Fibroblast of peridontal ligament (primary cell): ENCODE data around the gene BICC1.
A peak's percentile ranks its signal among the peaks of the same experiment; 100 is the strongest.

ENCODE experiments used
- DNase-seq: peaks from one replicate; pipeline ENCODE4 v3.0.0-alpha.2; 2010; ENCODE audit errors: extremely low read depth

The BICC1 gene

DNA sequence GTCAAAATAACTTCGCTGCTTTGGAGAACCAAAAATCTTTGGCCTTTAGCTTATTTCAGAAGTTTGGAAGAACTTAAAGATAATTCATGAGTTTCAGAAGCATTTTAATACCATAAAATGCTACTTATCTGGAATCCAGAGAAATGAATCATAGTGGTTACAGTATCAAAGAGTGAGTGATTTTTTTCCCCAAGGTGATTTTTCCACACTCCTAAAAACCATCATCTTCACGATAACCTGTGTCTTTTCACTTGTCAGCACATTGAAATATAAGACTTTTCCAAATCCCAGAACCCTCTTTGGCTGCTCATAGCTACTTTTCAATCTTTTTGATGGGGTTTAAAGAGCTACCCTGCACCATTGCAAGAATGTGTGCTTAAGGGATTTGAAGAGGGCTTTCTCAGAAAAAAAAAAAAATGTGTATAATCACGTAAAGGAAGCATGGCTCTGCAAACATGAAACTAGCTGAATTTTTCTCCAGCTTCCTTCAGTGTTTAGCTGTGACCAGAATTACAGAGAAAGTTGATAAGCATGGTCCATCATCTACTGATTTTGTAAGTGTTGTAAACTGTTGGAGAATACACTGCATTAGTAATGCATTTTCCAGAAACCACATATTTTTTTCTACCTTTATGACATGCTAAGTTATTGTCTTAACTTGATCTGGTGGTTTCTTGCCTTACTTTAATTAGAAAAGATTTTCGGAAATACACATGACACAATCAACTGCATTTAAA lies 134.9 kb downstream of the BICC1 start:
- peak; percentile 38 for DNase-seq

DNA sequence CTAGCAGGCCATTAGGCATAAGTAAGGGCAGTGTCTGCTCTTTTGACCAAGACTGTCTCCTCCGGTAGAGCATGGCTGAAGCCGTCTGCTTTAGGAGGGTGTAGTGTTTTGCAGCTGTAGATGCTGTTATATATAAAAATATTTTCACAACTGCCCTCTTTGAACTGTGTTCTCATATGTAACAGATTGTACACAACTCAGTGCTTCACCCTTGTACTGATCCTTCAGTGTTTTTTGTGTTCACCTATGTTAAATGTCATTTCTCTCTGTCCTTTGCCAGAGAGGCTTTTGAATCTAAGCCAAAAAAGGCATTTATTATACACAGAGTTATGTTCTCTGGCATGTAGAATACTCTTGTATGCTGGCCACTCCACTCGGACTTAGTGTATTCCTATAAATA lies 135.5 kb downstream of the BICC1 start:
- DNase-seq: no peak

DNA sequence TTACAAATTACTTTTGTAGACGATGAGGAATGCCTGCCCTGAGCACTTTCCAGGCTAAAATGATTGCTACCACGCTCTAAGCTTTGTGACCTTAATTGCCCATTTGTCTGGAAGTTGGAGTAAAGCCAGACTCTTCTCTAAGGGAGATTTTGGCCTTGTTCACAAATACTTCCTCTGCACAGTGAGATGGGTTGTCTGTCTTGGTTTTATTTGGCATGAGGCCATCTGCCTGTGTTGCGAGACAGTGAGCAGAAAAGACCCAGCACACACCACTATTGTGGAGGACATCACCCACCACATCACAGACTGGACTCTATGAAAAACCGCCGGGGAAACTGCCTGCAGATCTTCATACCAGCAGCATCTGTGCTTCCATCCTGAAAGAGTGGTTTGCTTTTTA lies 138.4 kb downstream of the BICC1 start:
- peak; percentile 59 for DNase-seq

DNA sequence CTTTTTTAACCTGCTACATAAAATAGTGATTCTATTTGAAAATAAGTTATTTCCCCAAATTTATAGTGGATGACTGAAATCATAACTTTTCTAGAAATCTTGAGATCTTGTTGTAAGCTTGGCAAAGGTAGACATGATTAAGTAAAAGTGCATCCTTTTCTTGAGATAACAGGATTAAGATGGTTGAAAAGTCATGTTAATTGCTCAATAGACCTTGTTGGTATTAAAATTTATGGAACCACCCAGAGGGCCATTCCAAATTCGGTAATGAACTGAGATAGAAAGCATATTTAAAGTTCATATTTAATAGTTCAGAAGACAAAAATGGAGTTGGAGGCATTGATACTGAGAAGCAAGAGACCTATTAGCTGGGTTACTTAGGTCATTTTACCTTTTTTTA lies 139.1 kb downstream of the BICC1 start:
- no peak for DNase-seq

DNA sequence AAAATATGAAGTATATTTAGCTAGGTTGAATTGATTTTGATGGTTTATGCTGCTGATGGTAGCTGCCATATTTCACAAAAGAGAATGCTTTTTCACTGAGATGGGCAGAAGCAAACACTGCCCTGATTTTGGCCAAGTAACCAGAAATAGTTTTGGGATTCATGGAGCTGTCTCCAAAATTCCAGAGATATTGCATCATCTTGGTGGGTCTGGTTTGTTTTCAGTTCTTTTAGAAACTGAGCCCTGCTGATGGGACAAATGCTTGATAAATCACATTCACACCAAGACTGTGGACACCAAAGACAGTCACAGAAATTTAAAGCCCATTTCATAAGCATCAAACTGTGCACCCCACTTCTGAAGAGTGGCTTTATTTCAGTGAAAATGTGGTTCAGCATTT lies 140.5 kb downstream of the BICC1 start:
- peak; percentile 85 for DNase-seq

DNA sequence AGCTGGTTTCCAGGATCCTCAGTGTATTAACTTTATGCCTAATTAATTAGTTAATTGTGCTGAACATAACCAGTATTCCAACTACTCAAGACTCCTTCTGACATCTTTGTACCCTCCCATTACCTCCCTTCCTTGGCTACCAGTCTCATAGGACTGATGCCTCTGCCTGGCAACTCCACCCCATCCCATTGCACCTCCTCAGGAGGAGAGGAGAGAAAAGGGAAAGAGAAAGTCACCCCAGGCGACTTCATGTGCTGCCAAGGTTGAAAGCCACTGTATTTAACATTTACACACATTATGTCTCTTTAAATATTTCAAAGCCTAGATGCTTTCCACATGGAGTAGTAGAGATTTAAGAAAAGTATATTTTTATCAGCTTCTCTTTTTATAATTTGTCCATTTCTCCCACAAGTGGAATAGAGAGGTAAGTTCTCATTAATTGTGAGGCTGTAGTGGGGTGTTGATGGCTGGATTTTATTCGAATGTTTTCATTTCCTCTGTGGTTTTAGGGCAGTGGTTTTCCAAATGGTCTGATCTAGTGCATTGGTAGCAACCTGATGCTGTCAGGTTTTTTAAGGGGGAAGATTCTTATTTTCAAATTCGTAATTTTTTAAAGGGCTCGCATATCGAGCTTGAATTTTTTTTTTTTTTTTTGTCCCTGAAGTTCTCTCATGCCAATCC lies 148.0 kb downstream of the BICC1 start:
- no peak for DNase-seq

DNA sequence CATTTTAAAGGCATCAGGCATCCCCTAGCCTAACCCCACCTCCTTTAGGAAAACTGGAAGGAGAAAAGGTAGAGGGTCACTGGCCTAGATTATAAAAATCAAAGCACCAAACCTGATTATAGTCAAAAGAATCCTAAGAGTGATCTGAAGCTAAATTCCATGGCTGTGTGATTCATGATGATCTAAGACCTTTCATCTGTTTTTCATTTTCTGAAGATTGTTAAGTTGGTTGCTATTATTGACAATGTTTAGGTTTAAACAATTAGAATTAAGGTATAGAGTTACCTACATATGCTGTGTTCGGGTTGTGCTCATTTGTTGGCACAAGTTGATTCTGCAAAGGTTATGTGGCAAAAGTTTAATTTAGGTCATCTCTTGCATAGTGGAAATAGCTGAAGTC lies 148.7 kb downstream of the BICC1 start:
- peak; percentile 91 for DNase-seq

DNA sequence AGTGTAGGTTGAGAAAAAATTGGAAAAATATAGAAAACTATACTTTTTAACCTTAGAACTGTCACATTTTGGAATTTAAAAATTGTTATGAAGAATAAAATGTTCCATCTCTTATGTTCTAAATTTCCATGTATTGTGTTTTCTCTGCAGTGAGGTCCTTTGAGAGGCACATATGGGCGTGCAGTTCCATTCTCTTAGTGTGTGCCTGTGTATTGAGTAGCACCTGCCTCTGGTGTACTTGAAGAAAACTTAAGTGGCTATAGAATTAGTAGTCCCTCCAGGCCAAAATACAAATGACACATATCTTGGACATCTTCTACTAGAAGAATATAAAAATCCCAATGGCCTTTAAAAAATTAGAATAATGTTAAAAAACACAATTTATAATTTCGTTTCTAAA lies 149.2 kb downstream of the BICC1 start:
- DNase-seq: no peak

DNA sequence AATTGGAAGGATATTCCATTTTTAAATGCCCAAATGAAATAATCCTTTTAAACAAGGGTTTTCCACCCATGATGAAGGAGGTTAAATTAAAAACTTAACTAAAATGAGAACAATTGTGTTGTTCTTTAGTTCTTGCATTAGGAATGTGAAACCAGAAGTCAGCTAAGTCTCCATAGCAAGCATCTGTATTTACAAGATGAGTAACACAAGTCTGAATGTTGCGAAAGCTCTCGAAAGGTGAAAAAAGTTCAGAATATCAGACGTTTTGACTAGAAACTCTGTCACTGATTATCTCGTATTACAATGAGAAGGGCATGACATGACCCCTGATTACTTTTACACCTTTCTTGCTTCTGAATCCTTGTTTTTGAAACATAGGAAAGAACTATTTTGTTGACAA lies 149.6 kb downstream of the BICC1 start:
- peak; percentile 94 for DNase-seq

DNA sequence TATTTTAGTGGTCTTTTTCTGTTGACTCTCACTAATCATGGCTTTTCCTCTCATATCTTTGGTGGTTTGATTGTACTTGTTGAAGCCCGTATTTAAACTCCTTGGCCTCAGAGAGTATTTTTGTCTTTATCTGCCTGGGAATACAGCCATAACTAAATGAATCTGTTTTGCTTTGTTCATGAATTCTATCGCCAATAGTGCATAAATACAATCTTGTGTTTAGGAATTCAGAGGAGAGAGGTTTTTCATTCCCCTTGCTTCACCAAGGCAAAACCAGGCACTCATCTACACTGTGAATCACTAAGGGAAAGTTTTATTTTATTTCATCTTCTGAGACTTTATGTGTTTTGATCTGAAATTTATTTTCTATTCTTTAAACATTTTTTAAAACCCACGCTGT lies 152.7 kb downstream of the BICC1 start:
- no peak for DNase-seq

DNA sequence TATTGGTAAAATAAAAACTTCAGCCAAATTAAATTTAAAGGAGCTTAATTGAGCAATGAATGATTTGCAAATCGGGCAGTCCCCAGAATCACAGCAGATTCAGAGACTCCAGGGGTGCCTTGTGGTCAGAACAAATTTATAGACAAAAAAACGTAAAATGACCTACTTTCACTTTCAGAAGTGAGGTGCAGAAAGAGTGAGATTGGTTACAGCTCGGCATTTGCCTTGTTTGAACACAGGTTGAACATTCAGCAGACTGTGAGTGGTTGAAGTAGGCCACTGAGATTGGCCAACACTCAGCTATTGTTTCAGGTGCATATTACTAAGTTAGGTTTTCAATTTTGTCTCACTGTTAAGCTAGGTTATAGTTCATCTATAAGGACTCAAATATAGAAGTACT lies 153.4 kb downstream of the BICC1 start:
- peak; percentile 43 for DNase-seq

DNA sequence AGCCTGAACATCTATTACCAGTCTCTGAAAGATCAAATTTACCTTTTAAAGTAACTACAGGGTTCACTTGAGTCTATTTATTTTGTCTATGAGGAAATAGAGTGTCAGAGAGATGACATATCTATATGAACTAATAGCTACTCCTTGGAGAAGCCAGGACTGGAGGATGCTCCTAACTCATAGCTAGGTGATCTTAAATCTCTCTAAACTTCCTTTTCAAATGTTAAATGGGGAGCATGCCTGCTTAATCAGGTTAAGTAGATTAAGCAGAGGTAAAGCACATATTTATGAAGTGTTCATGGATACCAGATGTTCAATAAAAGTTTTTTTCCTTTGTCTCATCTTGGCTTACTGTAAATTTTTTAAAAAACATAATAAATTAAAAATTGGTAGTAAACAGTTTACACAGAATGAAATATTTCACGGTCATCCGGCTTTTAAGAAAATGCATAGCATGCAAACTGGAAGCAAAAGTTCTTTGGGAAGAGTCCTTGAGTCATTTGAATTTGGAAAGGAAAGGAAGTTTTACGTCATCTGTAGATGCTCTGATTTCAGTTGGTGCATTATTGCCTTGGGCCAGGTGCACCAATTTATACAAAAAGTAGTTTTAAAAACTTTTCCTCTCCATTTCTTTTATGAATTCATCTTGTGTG lies 155.1 kb downstream of the BICC1 start:
- DNase-seq: no peak

DNA sequence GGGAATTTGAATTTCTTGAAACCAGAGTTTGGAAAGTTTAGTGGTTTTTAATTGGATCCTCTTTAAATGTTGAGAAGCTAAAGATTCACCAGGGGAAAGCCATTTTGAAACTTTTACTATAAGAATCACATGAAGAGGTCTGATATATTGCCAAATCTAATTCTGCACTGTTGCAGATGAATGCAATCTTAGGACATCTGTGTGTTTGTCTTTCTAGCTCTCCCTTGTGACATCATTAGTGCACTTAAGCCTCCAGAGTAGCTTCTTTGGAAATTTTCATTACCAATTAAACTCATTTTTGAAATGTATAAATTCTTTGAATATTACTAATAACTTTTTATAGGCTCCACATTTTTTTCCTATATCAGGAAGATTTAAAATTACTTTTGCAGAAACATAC lies 160.2 kb downstream of the BICC1 start:
- peak; percentile 82 for DNase-seq

DNA sequence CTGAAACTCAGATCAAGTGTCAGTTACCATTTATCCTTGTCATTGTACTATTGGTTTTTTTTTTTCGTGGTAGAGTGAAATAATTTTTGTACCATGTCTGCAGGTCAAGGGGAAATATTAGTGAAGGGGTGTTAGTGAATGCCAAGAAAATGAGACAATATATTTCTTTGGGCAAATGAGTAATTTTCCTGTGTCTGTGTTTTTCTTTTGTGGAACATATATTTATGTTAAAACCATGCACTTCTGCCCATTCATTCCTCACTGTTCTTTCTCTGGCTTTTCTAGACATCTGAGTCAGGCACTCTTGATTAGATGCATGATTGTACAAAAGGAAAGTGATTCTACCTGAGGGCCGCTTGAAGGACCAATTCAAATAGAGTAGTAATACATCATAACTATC lies 161.6 kb downstream of the BICC1 start:
- DNase-seq: no peak

DNA sequence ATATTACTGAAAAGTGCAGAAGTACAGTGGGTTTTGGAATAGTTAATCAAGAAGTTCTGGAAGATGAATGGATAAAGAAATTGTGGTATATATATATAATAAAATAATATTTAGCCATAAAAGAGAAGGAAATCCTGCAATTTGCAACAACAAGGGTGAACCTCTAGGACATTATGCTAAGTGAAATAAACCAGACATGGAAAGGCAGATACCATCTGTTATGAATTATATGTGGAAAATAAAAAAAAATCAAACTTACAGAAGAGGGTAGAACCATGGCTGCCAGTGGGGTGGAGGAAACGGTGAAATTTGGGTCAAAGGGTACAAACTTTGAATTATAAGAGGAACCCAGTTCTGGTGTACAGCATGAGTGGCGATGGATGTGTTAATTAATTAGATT lies 162.6 kb downstream of the BICC1 start:
- DNase-seq: peak; percentile 43

DNA sequence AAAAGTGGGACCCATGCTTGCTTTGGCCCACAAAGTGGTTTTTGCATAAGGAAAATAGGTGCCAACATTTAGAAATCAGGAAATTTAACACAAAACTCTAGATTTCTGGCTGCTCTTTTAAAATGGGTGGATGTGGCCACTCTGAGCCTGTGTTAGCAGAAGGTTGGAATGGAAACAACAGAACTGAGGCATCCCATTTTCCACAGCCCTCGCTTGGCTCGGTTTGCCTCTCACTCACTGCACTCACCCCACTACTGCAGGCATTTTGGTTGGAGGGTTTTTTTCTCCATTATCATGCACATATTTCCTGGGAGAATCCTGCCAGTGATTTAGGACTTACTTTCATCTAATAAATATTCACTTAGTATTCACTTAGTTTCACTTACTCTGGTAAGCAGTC lies 178.9 kb downstream of the BICC1 start:
- no peak for DNase-seq

DNA sequence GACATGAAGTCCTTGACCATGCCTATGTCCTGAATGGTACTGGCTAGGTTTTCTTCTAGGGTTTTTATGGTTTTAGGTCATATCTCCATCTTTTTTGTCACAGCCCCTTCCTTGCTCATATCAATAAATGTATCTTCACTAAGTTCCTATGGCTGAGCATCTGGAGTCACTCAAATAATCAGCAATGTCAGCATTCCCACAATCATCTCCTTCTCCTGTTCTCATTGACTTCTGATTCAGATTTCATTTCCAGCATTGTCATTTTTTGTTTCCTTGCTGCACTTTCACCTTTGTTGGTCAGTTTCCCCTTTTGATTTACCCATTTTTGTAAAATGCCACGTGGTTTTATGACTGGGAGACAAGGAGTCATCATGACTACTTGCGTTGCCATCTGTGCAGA lies 181.2 kb downstream of the BICC1 start:
- DNase-seq: no peak

DNA sequence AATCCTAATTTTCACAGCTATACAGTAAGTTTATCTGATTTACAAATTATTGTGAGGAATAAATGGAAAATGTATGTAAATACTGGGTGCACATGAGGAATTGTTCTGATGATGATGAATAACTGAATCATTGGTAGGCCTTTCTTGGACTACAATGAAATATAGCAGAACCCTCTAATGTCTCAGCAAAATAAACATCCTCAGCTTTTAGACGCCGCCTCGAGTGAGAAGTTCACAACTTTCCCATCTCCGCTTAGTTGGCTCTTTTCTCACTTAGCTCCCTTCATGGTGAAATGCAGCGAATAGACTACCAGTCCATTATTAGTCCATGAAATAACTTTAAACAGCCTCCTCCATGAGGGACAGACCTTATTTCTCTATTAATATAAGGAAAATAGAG lies 182.3 kb downstream of the BICC1 start:
- no peak for DNase-seq

DNA sequence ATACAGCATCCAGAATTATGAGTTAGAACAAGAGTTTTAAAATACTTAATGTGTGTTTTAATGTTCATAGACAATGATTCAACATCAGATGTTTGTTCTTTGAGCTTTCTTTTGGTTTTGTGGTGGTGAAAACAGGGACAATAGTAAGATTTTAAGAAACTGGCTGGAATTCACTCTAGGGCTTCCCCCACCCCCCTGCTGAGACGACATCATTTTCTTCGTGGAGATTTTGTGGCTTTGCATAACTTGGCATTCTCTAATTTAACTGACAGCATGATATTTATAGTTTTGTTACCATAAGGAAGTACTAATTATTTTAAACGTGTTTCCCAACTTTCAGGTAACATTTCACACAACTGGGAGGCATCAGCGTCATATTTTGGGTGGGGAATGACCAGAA lies 184.1 kb downstream of the BICC1 start:
- peak; percentile 36 for DNase-seq

DNA sequence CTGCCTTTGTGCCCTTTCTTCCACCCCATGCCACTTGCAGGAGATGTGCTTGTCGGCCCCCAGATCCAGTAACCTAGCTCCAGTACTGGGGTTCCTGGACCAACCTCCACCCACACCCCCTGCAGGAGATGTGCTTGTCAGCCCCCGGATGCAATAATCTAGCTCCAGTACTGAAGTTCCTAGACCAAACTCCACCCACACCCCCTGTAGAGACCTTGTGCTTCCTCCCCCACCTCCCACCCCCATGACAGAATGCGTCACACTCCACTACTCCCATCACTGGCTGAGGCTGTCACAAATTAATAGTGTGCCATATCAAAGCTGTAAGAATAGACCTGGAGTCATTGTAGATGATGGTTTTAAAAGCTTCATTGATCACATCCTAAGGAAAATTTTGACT lies 185.0 kb downstream of the BICC1 start:
- no peak for DNase-seq

DNA sequence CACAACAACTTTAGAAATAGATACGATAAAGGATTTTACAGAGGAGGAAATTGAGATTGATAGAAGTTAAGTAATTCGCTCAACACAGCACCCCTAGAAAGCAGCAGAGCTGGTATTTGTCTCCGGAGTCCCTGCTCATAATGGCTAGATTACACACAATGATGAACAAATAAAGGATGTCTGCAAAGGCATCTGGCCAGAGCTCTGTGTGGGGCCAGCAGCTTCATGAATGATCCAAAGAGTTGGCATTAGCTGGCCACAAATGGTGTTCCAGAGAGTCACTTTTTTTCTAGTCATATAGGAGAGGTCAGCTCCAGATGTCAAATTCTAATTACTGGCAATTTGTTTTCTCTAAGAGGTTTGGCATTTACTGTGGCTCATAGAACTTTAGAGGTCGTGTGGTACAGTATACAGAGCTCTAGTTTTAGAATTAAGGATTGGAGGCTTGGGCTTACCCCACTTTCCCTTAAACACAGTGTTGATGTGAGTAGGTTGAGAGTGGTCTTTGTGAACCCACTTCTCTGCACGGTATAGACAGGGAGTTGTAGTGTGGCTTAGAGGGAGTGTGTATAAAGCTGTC lies 186.2 kb downstream of the BICC1 start:
- peak; percentile 38 for DNase-seq

DNA sequence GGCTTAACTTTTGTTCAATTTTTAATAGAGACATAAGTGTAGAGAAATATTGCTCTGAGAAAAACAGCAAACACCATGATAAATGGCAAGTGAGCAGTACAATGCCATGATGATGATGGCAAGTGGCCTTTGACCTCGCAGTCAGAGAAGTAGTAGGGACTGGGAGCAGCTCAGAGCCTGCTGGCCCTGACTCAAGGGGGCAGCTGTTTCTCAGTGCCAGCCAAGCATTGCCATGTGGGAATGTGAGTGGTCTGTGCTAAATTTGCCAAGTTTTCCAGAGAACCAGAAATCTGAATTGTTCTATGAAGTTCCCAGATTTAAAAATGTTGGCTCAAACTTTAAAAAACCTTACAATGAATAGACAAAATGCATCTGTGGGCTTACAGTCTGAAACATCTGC lies 187.9 kb downstream of the BICC1 start:
- peak; percentile 21 for DNase-seq
